ENCODE measurements around the gene RIMKLA.

Gene RIMKLA

DNA sequence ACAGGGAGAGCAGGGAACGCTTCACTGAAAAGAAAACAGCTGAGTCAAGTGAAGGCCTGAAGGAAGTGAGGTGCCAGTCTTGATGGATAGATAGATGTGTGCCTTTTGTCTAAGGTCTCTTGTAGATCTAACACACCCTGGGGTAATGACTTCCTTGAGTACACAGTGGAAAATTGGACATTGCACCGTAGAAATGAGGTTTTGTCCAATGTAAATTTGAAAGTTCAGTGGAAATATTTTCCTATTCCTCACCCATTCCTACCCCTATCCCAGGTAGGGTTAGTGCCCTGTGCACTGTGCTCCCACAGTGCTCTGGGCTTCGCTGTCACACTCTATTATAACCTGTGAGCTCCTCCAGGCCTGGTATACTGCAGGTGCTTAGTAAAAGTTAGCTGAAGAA is 50.9 kb downstream of the RIMKLA start:
- in situ Hi-C loops (cut with HindIII; ENCODE audit: low sequenced_read_pairs), result no loop called here
- TF ChIP-seq, protein P1, sequence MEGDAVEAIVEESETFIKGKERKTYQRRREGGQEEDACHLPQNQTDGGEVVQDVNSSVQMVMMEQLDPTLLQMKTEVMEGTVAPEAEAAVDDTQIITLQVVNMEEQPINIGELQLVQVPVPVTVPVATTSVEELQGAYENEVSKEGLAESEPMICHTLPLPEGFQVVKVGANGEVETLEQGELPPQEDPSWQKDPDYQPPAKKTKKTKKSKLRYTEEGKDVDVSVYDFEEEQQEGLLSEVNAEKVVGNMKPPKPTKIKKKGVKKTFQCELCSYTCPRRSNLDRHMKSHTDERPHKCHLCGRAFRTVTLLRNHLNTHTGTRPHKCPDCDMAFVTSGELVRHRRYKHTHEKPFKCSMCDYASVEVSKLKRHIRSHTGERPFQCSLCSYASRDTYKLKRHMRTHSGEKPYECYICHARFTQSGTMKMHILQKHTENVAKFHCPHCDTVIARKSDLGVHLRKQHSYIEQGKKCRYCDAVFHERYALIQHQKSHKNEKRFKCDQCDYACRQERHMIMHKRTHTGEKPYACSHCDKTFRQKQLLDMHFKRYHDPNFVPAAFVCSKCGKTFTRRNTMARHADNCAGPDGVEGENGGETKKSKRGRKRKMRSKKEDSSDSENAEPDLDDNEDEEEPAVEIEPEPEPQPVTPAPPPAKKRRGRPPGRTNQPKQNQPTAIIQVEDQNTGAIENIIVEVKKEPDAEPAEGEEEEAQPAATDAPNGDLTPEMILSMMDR (IDR thresholded peaks at IDR 0.05; ENCODE audit: low read depth, low read length, missing control alignments), result no peak
- no peak for DNase-seq (ENCODE audit: low read depth)
- H3K4me3 ChIP-seq (ENCODE audit: low read depth, low read length), result no peak overlapping the region

DNA sequence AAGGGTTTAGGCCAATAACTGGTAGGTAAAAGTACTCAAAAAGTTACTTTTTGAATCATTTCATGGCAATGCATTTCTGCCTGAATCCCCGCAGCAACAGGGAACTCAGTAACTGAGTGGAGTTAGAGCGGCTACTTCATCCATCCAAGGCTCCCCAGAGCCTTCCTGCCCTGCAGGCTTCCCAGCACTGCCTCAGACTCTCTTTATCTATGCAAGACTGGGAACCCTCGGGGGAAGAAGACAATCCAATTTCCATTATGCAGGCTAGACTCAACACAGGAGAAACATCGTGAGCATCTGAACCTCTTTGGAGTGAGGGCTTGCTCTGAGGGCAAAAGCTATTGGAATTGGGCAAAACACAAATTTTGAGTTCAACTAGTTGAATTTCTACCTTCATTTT is 52.1 kb downstream of the RIMKLA start:
- no peak overlapping the region for H3K4me3 ChIP-seq (ENCODE audit: low read depth, low read length)
- in situ Hi-C loops (cut with HindIII; ENCODE audit: low sequenced_read_pairs), result no loop called here
- no peak for DNase-seq (ENCODE audit: low read depth)
- TF ChIP-seq, protein P1 (IDR thresholded peaks at IDR 0.05; ENCODE audit: low read depth, low read length, missing control alignments), result no peak

DNA sequence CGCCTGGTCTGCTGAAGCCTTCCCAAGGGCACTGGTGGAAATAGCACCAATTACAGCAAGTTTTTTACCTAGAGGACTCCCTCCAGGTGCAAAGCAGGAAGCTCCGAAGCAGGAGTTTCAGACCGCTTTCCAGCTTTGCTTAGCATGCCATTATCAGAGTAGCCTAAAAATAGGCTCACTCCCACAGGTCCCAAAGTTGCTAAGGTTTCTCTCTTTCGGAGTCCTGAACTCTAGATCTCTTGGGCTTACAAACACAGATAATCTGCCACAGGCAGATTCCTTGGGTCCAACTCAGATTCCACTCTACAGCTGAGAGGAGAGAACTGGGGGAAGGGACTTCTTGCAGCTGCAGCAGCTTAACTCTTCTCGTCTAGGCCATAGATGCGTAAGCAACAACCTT is 52.8 kb downstream of the RIMKLA start:
- TF ChIP-seq, protein P1 (IDR thresholded peaks at IDR 0.05; ENCODE audit: low read depth, low read length, missing control alignments), result no peak
- no peak overlapping the region for H3K4me3 ChIP-seq (ENCODE audit: low read depth, low read length)
- in situ Hi-C loops (cut with HindIII; ENCODE audit: low sequenced_read_pairs), result no loop called here
- DNase-seq (ENCODE audit: low read depth), result no peak

DNA sequence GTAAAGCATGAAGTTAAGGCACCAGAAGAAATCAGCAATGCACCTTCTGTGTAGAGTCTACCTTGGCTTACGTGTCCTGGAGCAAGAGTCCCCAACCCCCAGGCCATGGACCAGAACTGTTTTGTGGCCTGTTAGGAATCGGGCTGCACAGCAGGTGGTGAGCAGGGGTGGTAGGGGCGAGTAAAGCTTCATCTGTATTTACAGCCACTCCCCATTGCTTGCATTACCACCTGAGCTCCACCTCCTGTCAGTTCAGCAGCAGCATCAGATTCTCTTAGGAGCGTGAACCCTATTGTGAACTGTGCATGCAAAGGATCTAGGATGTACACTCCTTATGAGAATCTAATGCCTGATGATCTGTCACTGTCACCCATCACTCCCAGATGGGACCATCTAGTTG is 53.7 kb downstream of the RIMKLA start:
- no peak overlapping the region for H3K4me3 ChIP-seq (ENCODE audit: low read depth, low read length)
- TF ChIP-seq, protein P1 (IDR thresholded peaks at IDR 0.05; ENCODE audit: low read depth, low read length, missing control alignments), result no peak
- in situ Hi-C loops (cut with HindIII; ENCODE audit: low sequenced_read_pairs), result no loop called here
- DNase-seq (ENCODE audit: low read depth), result no peak

DNA sequence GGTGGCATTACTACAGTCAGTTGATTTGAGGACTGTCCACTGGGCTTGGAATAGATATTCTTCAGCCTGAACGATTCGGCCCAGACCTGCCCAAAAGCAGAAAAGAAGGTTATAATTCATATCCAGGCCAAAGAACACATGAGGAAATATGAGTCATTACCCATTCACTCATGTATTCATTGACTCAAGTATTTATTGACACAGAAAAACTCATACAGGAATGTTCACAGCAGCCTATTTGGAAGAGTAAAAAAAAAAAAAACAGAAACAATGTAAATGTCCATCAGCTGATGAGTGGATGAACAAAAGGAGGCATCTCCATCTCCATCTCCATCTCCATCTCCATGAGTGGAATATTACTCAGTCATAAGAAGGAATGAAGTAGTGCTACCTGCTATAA is 59.3 kb downstream of the RIMKLA start:
- H3K4me3 ChIP-seq (ENCODE audit: low read depth, low read length), result no peak overlapping the region
- peak; percentile 64 for DNase-seq (ENCODE audit: low read depth)
- in situ Hi-C loops (cut with HindIII; ENCODE audit: low sequenced_read_pairs), result no loop called here
- TF ChIP-seq, protein P1 (IDR thresholded peaks at IDR 0.05; ENCODE audit: low read depth, low read length, missing control alignments), result no peak

DNA sequence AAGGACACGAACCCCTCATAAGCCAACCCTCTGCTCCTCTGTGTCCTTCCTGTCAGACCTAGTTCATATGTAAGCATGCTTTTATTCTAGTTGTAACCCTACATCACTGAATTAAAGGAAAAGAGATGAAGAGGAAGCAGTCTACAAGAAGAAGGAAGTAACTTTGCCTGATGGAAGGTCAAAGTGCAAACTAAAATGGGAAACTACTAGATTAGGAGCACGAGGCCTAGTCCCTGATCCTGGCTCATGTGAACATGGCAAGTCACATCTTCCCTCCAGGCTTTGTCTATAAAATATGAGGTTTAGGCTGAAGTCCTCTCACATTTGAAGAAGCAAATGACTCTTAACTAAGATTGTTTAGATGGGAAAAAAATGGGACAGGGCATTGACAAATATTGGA is 62.1 kb downstream of the RIMKLA start:
- in situ Hi-C loops (cut with HindIII; ENCODE audit: low sequenced_read_pairs), result no loop called here
- no peak for DNase-seq (ENCODE audit: low read depth)
- H3K4me3 ChIP-seq (ENCODE audit: low read depth, low read length), result no peak overlapping the region
- TF ChIP-seq, protein P1 (IDR thresholded peaks at IDR 0.05; ENCODE audit: low read depth, low read length, missing control alignments), result no peak

DNA sequence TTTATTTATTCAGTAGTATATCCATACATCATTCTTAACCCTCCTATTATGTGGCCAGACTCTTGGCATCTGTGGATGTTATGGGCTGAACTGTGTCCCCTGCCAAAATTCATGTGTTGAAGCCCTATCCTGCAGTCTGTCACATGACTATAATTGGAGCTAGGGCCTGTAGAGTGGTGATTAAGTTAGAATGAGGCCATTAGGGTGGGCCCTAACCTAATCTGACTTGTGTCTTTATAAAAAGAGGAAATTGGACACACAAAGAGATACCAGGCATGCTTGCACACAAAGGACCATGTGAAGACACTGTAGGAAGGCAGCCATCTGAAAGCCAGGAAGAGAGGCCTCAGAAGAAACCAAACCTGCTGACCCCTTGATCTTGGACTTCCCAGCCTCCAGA is 68.7 kb downstream of the RIMKLA start:
- in situ Hi-C loops (cut with HindIII; ENCODE audit: low sequenced_read_pairs), result no loop called here
- TF ChIP-seq, protein P1 (IDR thresholded peaks at IDR 0.05; ENCODE audit: low read depth, low read length, missing control alignments), result no peak
- H3K4me3 ChIP-seq (ENCODE audit: low read depth, low read length), result no peak overlapping the region
- no peak for DNase-seq (ENCODE audit: low read depth)
